Left forelimb (tissue), 1 donor: ENCODE data around the gene GLOD5.

ENCODE experiments used
- DNase-seq: peaks from one replicate; pipeline ENCODE4 v3.0.0-alpha.2; 2018; ENCODE audit warnings: low spot score

The GLOD5 gene

GRCh38 chrX:48753708-48754228 lies 7.8 kb upstream of the GLOD5 start:
- no peak for DNase-seq

DNA sequence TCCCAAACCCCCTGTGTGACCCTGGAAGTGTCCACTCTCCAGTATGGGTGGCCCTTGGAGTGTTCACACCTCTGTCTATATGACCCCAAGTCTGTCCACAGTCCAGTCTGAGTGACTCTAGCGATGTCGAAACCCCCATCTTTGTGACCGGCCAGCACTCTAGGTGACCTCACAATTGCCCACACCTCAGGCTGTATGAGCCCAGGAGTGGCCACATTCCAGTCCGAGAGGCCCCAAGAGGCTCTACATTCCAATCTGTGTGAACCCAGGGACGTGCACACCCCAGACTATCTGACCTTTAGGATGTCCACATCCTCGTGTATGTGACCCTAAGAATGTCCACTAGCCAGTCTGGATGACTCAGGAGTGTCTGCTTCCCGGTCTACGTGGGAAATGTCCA lies 7.3 kb upstream of the GLOD5 start:
- no peak for DNase-seq

DNA sequence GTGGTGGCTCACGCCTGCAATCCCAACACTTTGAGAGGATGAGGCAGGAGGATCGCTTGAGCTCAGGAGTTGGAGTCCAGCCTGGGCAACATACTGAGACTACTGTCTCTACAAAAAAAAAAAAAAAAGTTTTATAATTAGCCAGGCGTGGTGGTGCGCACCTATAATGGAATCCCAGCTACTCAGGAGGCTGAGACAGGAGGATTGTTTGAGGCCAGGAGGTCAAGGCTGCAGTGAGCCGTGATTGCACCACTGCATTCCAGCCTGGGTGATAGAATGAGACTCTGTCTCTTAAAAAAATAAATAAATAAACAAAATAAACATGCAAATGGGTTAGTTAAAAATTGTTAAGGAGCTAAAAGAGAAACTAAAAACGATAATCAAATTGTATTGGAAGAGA lies 7.7 kb downstream of the GLOD5 start:
- DNase-seq = no peak

DNA sequence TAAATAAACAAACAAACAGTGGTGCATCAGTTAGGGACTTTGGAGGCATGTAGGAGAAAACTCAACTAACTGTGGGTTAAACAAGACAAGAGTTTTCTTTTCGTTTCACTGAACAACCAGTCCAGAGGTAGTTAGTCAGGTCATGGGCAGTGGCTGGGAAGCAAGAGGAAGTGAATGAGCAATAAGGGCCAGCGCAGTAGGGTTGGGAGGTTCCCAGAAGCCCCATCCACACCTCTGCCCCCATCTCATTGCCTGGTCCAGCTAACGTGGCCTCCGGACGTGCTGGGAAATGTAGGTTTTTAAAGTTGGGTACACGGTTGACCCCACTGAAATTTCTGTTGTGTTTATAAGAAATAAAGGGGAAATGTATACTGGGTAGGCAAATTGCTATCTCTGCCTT lies 8.7 kb downstream of the GLOD5 start:
- no peak for DNase-seq

GRCh38 chrX:48772602-48773001 lies 11.1 kb downstream of the GLOD5 start:
- no peak for DNase-seq

GRCh38 chrX:48776818-48777439 lies 15.4 kb downstream of the GLOD5 start:
- DNase-seq = no peak

GRCh38 chrX:48779399-48779798 lies 17.9 kb downstream of the GLOD5 start:
- no peak for DNase-seq

- no peak for DNase-seq
These were observed 20.2 kb downstream of the GLOD5 start for GRCh38 chrX:48781705-48782104.

DNA sequence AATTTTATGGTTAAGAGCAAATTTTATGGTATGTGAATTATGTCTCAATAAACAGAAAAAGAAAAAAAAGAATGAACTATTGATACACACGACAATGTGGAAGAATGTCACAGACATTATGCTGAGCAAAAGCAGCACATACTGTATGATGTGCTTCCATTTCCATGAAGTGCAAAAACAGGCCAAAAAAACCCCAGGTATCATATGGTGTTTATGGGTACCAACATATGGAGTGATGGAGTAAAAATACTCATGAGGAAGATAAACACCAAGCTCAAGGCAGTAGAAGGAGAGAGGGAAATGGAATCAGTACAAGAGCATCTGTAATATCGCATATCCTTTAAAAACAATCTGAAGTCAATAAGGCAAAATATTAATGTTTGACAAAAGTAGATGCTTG lies 20.7 kb downstream of the GLOD5 start:
- DNase-seq = no peak

GRCh38 chrX:48782795-48783194 lies 21.2 kb downstream of the GLOD5 start:
- no peak for DNase-seq

GRCh38 chrX:48784726-48785125 lies 23.2 kb downstream of the GLOD5 start:
- DNase-seq = no peak

DNA sequence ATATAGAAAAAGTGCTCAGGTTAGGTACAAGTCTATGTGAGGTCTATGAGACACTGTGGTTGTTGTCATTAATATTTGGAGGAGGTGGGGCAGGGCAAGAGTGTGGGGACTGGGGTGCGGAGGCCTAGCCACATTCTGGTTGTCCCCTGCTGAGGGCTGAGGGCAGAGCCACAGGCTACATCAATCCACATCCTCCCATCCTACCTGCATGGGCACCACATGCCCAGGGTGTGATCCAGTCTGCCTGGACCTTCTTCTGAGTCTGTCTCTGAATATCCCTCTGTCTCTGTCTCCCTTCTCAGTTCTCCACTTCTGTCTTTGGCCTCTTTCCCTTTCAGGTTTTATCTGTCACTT lies 23.6 kb downstream of the GLOD5 start:
- no peak for DNase-seq

DNA sequence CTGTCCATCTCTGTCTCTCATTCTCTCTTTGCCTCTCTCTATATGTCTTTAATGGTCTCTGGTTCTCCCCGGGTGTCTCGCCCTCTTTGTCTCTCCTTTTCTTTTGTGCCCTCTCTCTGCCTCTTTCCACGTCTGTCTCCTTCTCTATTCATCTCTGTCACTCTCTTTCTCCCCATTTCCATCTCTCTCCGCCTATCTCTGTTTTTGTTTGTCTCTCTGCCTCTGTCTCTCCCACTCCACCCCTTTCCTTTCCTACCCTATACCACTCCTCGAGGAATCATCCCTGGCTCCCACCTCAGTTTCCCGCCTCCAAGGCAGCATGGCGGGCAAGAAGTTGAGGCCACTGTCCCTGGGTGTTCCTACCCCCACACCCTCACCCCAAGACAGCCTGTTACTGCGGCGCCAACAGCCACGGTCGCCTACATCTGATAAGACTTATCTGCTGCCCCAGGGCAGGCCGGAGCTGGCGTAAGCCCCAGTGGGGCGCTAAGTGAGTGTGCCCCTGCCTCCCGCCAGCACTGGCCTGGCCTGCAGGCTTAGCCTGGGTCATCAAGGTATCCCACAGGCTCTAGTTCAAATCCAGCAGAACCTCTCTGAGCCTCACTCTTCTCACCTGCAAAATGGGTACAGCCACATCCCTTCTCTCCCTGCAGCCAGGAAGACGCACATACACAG lies 24.1 kb downstream of the GLOD5 start:
- no peak for DNase-seq

- no peak for DNase-seq
These were observed 24.8 kb downstream of the GLOD5 start, which contains the start of gene GATA1 for GRCh38 chrX:48786341-48786800. TSS of gene GATA1 (plus strand) at chrX:48786590. CDS start at chrX:48791110, 4,520 bp downstream.

DNA sequence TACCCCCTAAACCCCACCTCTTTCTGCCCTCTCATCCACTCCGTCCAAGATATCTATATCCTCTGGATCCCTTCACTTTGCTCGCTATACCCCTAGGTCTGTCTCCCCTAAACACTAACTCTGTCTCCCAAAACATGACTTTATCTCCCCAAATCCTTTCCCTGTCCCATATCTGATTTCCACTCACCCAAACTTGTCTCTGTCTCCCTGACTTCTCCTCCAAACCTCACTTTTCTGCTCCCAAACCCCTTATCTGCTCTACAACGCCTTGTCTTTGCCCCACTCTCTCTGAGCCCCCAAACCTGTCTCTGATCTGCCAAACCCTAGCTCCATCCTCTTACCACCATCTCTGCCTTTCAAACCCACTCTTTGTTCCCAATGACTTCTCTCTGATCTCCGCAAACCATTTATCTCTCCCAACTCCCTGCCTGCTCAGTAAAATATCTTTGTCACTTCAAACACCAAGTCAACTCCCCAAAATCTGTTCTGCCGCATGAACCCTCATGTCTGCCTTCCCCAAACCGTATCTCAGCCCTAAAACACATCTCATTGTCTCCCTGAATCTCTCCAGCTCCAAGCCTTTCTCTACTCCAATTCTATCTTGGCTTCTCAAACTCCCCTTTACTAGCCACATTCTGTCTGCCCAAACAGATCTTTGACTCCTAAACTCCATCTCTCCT lies 25.4 kb downstream of the GLOD5 start:
- DNase-seq = no peak

DNA sequence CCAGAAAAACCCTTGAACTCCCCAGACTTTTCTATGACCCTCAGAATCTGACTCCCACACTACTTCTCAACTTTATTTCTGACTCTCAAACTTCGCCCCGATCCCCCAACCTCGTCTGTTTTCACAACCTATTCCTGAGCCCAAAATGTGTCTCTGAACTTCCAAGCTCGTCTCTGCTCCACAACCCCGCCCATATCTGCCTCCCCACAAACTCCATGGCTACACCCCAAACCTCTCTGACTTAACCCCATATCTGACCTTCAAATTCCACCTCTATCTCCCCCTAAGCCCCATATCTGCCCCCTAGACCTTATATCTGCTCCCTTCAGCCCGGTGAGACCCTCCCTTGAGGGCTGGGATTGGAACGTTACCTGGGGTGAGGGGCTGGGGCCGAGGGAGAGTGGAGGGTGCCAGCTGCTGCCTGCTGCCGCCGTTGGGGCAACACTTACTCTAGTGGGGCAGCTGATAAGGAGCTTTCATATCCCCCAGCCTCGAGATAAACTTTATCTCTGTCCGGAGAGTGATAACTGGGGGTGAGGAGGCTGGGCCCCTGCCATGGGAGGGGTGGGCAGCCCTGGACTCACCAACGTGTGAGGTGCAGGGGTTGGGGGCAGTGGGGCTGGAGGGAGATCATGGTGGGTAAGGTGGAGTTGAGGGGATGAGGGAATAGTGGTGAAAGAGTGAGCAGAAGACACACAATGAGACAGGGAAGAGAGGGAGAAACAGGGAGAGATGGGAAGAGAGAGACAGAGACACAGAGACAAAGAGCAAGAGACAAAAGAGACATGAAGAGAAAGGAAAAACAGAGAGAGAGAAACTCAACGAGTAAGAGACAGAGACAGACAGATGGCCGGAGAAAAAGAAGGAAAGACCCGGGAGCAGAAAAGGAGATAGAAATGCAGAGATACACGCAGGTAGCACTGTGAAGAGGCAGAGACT lies 26.2 kb downstream of the GLOD5 start:
- DNase-seq = no peak

DNA sequence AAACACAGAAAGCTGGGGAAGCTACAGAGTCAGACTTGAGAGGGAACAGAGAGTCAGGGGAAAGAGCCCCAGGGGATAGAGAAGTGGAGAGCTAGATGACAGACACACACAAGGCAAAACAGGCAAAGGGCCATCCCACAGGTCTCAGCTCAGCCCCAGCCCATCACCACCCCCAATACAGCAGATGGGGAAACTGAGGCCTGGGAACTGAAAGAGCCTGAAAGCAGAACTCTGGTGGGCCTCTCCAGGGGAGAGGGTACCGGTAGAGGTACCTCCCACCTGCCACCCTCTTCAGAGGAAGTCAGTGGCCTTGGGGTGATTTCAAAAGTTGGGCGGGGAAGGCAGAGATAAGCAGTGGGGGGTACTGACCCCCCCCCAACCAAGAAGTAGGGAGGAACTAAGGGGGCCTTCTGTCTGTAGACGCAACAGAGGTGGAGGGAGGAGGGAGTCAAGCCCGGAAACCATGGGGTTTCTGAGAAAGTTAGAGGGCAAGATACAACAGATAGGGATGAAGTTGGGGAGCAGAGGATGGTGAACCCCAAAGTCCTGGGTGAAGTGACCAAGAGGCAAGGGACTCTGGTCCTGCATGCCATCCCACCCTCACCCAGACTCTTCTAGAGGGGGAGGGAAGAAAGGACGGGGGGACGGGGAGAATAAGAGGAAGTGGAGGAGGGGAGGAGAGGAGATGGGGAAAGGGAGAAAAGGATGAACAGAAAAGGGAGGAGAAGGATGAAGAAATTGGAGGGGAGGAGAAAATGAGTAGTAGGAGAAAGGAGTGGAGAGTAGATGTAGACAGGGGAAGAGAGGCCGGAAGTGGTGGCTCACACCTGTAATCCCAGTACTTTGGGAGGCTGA lies 28.0 kb downstream of the GLOD5 start:
- DNase-seq = no peak

DNA sequence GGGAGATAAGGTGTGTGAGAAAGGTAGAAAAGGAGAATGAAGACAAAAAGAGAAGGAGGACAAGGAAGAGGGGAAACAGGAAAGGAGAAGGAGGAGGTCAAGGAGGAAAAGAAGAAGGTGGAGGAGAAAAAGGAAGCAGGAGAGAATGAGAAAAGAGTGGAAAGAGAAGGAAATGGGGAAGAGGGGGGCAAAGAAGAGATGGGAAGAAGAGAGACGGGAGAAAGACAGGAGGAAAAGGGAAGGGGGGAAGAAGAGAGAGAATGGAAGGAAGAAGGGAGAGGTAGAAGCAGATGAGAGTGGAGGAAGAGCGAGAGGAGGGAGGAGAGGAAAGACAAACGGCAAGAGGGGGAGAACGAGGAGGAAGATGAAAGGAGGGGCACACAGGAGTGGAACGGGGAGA lies 28.9 kb downstream of the GLOD5 start:
- DNase-seq = no peak

GRCh38 chrX:48791063-48791820 lies 29.7 kb downstream of the GLOD5 start:
- DNase-seq = no peak

DNA sequence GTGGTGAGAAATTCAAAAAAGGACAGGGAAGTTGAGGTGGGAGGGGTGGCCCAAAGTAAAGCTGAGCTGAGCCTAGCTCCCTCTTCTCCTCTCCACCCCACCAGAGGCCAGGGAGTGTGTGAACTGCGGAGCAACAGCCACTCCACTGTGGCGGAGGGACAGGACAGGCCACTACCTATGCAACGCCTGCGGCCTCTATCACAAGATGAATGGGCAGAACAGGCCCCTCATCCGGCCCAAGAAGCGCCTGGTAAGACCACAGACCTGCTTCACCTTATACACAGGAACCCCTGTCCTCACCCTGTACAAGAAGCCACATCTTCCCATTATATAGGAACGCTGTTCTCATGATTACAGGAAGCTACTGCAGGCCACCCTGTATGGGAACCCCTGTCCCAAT lies 30.7 kb downstream of the GLOD5 start:
- no peak for DNase-seq
